Activated gamma-delta T cell treated with Interleukin-2 at 50 U/mL for 16 hours (primary cell): ENCODE measurements around the gene ATAD2B.

Experiments used
- DNase-seq: peaks from one replicate; pipeline ENCODE4 v3.0.0-alpha.2; 2020

Gene ATAD2B

DNA sequence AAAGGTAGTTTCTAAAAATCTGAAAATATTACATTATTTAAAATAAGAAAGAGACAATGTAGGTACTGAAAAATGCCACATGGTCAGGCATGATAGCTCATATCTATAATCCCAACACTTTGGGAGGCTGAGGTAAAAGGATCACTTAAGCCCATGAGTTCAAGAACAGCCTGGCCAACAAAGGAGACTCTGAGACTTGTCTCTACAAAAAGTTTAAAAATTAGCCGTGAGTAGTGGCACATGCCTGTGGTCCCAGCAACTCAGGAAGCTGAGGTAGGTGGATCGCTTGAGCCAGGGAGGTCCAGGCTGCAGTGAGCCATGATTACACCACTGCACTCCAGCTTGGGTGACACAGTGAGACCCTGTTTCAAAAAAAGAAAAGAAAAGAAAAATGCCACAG lies 21.8 kb downstream of the ATAD2B start:
- DNase-seq: no peak

GRCh38 chr2:23904692-23905091 lies 22.2 kb downstream of the ATAD2B start:
- DNase-seq: no peak

DNA sequence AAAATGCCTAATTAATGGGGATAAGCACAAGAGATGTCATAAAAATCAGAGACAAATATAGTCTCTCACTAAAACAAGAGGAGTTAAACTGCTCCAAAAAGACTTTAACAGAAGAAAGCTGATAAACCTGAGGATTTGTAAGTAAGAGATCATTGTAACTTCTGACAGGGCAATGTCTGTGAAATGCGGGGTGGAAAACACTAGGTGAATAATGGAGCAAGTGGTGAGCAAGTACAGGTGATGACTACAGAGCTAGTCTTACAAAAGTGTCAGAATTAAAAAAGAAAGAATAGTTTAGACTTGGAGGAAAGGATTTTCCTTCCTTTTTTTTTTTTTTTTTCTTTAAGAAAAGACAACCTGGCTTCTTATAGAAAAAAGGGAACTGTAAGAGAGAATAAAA lies 22.7 kb downstream of the ATAD2B start:
- DNase-seq: no peak

DNA sequence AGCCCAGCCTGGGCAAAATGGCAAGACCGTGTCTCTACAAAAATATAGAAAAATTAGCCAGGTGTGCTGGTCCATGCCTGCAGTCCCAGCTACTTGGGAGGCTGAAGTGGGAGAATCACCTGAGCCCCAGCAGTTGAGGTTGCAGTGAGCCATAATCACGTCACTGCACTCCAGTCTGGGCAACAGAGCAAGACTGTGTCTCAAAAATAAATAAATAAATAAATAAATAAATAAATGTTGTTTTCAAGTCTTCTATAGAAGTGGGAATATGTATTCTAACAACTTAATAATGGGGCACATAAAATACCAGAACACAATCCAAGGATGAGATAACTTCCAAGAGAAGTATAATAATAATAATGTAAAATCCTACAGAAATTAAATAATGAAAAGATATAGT lies 23.9 kb downstream of the ATAD2B start:
- DNase-seq: no peak

- no peak for DNase-seq
Measured at GRCh38 chr2:23901966-23902846, 24.7 kb downstream of the ATAD2B start.

GRCh38 chr2:23900541-23901322 lies 26.2 kb downstream of the ATAD2B start:
- no peak for DNase-seq

DNA sequence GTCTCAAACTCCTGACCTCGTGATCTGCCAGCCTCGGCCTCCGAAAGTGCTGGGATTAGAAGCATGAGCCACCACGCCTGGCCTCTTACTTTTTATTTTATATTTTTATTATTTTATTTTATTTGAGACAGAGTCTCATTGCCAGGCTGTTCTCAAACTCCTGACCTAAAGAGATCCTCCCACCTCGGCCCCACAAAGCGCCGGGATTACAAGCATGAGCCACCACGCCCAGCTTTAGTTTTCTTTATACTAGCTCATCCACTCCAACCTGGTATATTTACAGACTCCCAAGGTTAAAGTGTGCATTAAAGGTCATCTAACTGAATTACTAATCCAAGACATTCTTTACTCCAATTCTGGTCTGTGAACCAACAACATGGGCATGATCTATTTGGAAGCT lies 26.8 kb downstream of the ATAD2B start:
- DNase-seq: no peak

DNA sequence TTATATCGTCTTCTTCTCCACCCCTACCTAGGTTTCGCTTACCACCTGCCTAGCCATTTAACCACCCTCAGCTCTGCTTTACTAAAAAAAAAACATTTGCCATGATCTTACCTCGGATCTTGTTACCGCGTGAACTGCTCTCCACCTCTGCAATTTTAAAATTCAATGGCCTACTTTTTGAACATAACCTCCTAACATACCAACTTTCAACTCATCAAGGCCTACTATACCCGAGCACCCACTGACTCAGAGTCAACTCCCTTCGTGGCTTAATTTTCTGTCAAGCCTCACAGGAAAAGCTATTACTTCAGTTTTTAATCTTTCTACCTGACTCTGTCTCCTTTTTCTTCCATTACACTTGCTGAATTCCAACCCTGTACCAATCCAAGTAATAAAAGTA lies 55.7 kb downstream of the ATAD2B start:
- no peak for DNase-seq

DNA sequence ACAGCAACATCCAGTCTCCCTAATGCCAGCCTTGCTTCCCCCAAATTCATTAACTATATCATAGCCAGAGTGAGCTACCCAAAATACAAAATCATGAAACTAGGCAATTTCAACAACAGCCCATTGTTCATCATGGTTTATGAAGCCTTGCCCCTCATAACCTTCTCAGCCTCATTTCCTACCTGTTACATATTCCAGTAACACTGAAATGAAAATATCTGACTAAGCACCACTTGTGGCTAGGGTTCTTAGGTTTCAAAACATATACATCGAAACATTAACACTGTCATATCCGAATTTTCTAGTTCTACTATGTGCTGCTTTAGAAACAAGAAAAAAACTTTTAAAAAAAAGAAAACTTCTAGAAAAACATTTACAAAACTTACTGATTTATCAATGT lies 59.5 kb downstream of the ATAD2B start:
- no peak for DNase-seq

DNA sequence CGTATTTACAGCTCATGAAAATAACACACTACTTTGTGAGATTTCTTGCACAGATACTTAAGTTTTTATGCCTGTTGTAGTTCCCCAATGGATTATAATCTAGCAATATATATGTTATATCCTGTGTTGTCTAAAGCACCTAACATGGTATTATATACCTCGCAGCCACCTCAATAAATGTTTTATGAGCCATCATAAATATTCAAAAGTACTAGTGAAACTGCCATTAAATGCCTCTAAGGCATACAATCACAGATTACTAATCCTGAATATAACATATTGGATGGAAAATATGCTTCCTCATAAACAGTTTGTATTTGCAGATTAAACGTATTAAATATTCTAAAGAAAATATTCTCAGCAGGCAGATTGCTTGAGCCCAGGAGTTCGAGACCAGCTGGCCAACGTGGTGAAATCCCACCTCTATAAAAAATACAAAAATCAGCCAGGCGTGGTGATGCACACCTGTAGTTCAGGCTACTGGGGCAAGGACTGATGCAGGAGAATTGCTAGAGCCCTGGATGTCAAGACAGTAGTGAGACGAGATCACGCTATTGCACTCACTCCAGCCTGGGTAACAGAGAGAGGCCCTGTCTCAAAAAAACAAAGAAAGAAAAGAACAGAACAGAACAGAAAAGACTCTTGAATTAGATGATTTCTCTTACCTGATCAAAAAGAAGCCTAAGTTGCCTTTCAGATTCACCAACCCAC lies 64.1 kb downstream of the ATAD2B start:
- DNase-seq: no peak

GRCh38 chr2:23861952-23862351 lies 65.0 kb downstream of the ATAD2B start:
- DNase-seq: no peak

- DNase-seq: no peak
Measured at GRCh38 chr2:23859983-23860382, 66.9 kb downstream of the ATAD2B start.

GRCh38 chr2:23859234-23859633 lies 67.7 kb downstream of the ATAD2B start:
- DNase-seq: no peak

DNA sequence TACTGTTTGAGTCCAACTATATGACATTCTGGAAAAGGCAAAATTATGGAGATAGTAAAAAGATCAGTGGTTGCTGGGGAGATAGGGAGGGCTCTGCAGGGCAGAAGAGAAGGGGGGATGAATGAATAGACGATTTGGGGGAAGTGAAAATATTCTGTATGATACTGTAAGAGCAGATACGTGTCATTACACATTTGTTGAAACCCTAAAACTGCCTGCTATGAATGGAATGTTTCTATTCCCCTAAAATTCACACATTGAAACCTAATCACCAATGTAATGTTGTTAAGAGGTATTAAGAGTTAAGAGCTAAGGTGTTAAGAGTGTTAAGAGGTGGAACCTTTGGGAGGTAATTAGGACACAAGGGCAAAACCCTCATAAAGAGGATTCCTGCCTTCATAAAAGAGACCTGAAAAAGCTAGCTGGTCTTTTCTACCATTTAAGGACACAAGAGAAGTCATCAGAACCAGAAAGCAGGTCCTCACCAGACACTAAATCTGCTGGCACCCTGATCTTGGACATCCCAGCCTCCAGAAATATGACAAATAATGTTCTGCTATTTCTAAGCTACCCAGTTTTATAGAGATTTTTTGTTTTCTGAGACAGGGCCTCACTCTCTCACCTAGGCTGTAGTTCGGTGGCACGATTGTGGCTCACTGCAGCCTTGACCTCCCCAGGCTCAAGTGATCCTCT lies 76.2 kb downstream of the ATAD2B start:
- no peak for DNase-seq

DNA sequence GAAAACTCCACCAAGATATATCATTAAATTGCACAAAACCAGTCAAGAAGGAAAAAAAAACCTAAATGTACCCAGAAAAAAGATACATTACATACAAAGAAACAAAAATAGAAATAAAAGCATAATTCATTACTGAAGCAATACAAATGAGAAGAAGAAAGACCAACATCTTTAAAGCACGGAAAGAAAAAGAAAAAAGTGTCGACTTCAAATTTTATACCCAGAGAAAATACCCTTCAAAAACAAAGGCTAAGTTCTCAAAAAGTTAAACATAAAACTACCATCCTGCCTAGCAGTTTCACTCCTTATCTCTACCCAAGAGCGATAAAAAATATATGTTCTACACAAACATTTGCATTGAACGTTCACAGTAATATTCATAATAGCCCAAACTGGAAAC lies 82.0 kb downstream of the ATAD2B start:
- DNase-seq: no peak

GRCh38 chr2:23843051-23843976 lies 83.6 kb downstream of the ATAD2B start:
- no peak for DNase-seq

- DNase-seq: no peak
Measured at GRCh38 chr2:23839919-23840578, 86.9 kb downstream of the ATAD2B start.

DNA sequence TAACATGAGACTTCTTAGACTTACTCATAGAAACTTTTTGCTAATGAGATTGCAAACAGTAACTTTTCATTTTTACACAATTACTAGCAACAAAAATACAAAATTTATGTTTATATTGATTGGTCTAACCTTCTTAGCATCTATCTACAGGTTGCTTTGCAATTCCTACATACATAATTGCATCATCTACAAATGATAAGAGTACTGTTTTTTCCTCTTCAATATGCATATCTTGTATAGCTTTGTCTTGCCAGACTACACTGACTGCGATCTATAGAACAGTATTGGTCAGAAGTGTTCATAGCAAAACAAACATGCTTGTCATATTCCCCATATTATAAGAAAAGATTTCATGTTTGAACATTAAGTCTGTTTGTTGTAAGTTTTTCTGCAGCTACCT lies 87.9 kb downstream of the ATAD2B start:
- no peak for DNase-seq

DNA sequence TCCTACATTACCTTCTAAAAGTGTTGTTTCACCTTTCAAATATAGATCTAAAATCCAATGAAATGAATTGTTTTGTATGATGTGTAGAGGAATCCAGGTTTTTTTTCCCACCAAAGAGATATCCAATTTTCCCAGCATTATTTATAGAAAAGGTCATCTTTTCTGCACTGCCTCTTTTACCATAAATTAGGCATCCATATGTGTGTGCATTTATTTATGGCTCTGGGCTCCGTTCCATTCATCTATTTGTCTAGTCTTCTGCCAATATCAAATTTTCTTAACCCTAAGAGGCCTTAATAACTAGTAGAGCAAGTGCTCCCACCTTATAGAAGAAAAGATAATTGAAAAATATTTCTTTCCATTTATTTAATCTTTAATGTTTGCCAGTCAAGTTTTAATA lies 88.3 kb downstream of the ATAD2B start:
- no peak for DNase-seq

DNA sequence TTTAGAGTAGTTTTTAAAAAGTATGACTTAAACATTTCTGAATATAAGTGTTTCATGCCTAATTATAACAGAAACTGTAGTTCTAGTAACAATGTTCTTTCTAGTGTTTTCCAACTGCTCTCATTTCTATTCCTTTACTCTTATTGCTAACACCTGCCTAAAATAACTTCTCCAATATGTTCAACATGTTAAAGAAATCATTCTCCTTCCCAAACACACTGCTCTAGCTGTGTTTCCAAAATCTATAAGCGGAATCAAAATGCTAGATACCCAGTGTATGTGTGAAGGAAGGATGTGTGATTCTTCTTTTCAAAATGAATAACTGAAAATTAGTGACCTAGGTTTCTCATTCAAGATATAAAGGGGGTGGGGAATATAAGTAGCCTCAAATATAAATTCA lies 89.1 kb downstream of the ATAD2B start:
- no peak for DNase-seq

DNA sequence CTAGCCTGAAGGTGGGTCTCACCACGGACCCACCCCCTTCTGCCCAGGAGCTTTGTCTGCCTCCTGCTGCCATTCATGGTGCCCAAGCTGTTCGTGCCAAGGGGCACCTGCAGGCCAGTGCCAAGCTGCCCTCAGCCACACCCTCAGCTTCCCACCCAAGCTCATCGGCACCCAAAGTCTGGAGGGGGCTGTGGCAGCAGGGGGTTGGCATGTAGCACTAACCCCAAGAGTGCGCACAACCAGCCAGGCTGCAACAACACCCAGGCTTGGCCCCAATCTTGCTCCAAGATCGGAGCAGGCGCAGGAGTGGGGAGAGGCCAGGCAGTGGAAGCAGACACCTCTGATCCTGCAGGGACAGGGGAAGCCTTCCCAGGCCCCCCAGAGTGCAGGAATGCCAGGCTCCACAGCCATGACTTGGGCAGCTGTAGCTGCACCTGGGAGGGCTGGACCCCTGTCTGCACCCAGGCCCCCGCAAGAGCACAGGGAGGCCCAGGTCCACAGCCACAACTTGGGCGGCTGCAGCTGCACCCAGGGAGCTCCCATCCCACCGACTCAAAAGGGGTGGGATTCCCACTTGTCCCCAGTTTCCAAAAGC lies 89.9 kb downstream of the ATAD2B start:
- no peak for DNase-seq
